HepG2 (cell line): ENCODE measurements around the gene NIFK. TPM values are rescaled to one million over a fixed set of nuclear protein-coding genes. Genes with fewer than 3 reads are reported as not detected.

Experiments
- ATF7-NPFF ChIP-seq: sonication (generic); formaldehyde crosslinking; IDR thresholded peaks from 2 replicates; pipeline ENCODE4 v1.8.1; 2023; ENCODE audit warnings: mild to moderate bottlenecking, low read depth, missing genetic modification reagents, moderate library complexity
- CENPT ChIP-seq: sonication (generic); formaldehyde crosslinking; IDR thresholded peaks from 2 replicates; pipeline ENCODE4 v1.8.0; 2022; ENCODE audit warnings: low read depth, mild to moderate bottlenecking, moderate library complexity, missing genetic modification reagents
- FOXM1 ChIP-seq: sonication (generic); formaldehyde crosslinking; IDR thresholded peaks from 2 replicates; pipeline ENCODE4 v1.5.0; 2020; ENCODE audit warnings: missing genetic modification reagents
- HNRNPLL ChIP-seq: fragments of 200-400 bp; formaldehyde crosslinking; IDR thresholded peaks from 2 replicates; pipeline ENCODE4 v1.6.1; 2017; ENCODE audit warnings: mild to moderate bottlenecking, low read depth, low read length; ENCODE audit not compliant: poor library complexity, severe bottlenecking
- IRX3 ChIP-seq: sonication (generic); formaldehyde crosslinking; IDR thresholded peaks from 2 replicates; pipeline ENCODE4 v1.8.1; 2023; ENCODE audit warnings: mild to moderate bottlenecking, low read depth, missing genetic modification reagents, borderline replicate concordance
- KLF6 ChIP-seq: IDR thresholded peaks from 2 replicates; pipeline ENCODE4 v1.8.0; 2016; ENCODE audit warnings: missing biosample characterization, missing genetic modification reagents
- KMT2A ChIP-seq: sonication (generic); formaldehyde crosslinking; IDR thresholded peaks from 2 replicates; pipeline ENCODE4 v1.4.0; 2020; ENCODE audit warnings: missing genetic modification reagents
- NCOA2 ChIP-seq: sonication (generic); formaldehyde crosslinking; IDR thresholded peaks from 2 replicates; pipeline ENCODE4 v1.8.0; 2022; ENCODE audit warnings: inconsistent platforms
- STAG1 ChIP-seq: sonication (generic); formaldehyde crosslinking; IDR thresholded peaks from 2 replicates; pipeline ENCODE4 v1.4.0; 2020; ENCODE audit warnings: missing genetic modification reagents
- ZFP82 ChIP-seq: sonication (generic); formaldehyde crosslinking; IDR thresholded peaks from 2 replicates; pipeline ENCODE4 v1.5.1; 2020; ENCODE audit warnings: mild to moderate bottlenecking, missing genetic modification reagents, borderline replicate concordance
- ZNF124 ChIP-seq: sonication (generic); formaldehyde crosslinking; IDR thresholded peaks from 2 replicates; pipeline ENCODE4 v1.4.0; 2020; ENCODE audit warnings: missing genetic modification reagents
- ZNF17 ChIP-seq: sonication (generic); formaldehyde crosslinking; IDR thresholded peaks from 2 replicates; pipeline ENCODE4 v1.5.0; 2020; ENCODE audit warnings: mild to moderate bottlenecking, missing genetic modification reagents
- ZNF292 ChIP-seq: sonication (generic); formaldehyde crosslinking; IDR thresholded peaks from 2 replicates; pipeline ENCODE4 v1.8.1; 2022; ENCODE audit warnings: mild to moderate bottlenecking, low read depth, missing genetic modification reagents, borderline replicate concordance
- ZNF674 ChIP-seq: sonication (generic); formaldehyde crosslinking; IDR thresholded peaks from 2 replicates; pipeline ENCODE4 v1.5.0; 2020; ENCODE audit warnings: low read depth, mild to moderate bottlenecking, missing genetic modification reagents
- ZNF878 ChIP-seq: sonication (generic); formaldehyde crosslinking; IDR thresholded peaks from 2 replicates; pipeline ENCODE4 v1.8.1; 2023; ENCODE audit warnings: mild to moderate bottlenecking, missing genetic modification reagents, moderate library complexity
- ZSCAN31 ChIP-seq: sonication (generic); formaldehyde crosslinking; IDR thresholded peaks from 2 replicates; pipeline ENCODE4 v1.5.0; 2020; ENCODE audit warnings: low read depth, mild to moderate bottlenecking, missing genetic modification reagents
- polyA plus RNA-seq, 8 experiments: library from polyadenylated mRNA; depleted of rRNA in 3 of 8; stranded (reverse) in 7 of 8; unstranded in 1 of 8; fragments of >200 nt; fragmentation: Illumina TruSeq in 4 of 8; extraction: Trizol in 4 of 8; gene quantifications; 2 replicates each; pipeline versions ENCODE4 v1.2.1 to v1.2.3, GENCODE V29; 2011 to 2016; ENCODE audit warnings: low read depth in 4 of 8, missing spikeins in 1 of 8, mixed read lengths in 1 of 8; ENCODE audit not compliant: insufficient read depth in 1 of 8
- total RNA-seq, 5 experiments: library from RNA; depleted of rRNA; stranded (reverse); fragments of >200 nt; fragmentation: Illumina TruSeq; extraction: Trizol; gene quantifications; 2 replicates each; pipeline ENCODE4 v1.2.3, GENCODE V29; 2016; ENCODE audit warnings: low read depth in 1 of 5
- TF ChIP-seq, protein P1 (sequence below): IDR thresholded peaks from 2 replicates; pipeline ENCODE4 v1.6.1; 2016; ENCODE audit warnings: control low read depth
- TF ChIP-seq, protein P2 (sequence below): sonication (generic); formaldehyde crosslinking; IDR thresholded peaks from 2 replicates; pipeline ENCODE4 v1.4.0; 2020; ENCODE audit warnings: missing genetic modification reagents
- TF ChIP-seq, protein P3 (sequence below): sonication (generic); formaldehyde crosslinking; IDR thresholded peaks from 2 replicates; pipeline ENCODE4 v1.5.0; 2020; ENCODE audit warnings: mild to moderate bottlenecking, missing genetic modification reagents, moderate library complexity
- TF ChIP-seq, protein P4 (sequence below): sonication (generic); formaldehyde crosslinking; IDR thresholded peaks from 2 replicates; pipeline ENCODE4 v1.5.1; 2020; ENCODE audit warnings: missing genetic modification reagents, mild to moderate bottlenecking, borderline replicate concordance
- TF ChIP-seq, protein P5 (sequence below): IDR thresholded peaks from 2 replicates; pipeline ENCODE4 v1.6.1; 2016
- TF ChIP-seq, protein P6 (sequence below): sonication (generic); formaldehyde crosslinking; IDR thresholded peaks from 2 replicates; pipeline ENCODE4 v1.5.0; 2020; ENCODE audit warnings: missing genetic modification reagents, mild to moderate bottlenecking, borderline replicate concordance
- TF ChIP-seq, protein P7 (sequence below): sonication (generic); formaldehyde crosslinking; IDR thresholded peaks from 2 replicates; pipeline ENCODE4 v1.4.0; 2020; ENCODE audit warnings: mild to moderate bottlenecking, missing genetic modification reagents

Gene NIFK
- total and polyA plus RNA-seq, 2 of the 13 experiments (the other 11 are each of a cell fraction or from before 2014, with no cell fraction given), result 19.6 to 105 TPM

DNA sequence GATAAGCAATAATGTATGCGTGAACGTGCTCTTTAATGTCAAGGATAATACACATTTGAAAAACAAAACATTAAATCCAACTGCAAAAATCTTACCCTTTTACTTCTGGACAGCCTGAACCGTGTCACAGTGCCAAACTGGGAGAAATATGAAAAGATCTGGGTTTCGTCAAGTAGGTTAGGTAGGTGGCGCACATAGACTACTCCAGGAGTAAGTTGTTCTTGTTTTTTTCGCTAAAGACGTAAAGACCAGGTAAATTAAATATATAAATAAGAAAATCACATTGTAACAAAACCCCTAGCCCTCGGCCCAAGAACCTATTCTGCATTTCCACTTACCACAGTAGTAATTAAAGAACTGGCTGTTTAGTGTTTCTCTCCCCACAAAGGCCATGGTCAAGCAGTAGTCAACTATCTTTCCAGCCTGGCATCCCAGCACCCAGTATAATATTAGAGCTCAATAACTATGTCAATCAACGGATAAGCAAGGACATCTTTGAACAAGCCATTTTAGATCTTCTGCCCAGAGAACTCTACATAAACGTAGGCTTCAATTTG is 1.1 kb downstream of the NIFK start (continued):
- TF ChIP-seq, protein P1, sequence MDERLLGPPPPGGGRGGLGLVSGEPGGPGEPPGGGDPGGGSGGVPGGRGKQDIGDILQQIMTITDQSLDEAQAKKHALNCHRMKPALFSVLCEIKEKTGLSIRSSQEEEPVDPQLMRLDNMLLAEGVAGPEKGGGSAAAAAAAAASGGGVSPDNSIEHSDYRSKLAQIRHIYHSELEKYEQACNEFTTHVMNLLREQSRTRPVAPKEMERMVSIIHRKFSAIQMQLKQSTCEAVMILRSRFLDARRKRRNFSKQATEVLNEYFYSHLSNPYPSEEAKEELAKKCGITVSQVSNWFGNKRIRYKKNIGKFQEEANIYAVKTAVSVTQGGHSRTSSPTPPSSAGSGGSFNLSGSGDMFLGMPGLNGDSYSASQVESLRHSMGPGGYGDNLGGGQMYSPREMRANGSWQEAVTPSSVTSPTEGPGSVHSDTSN (CRISPR knock-in tag), result no peak
- no peak for TF ChIP-seq NCOA2
- TF ChIP-seq ZNF292 (CRISPR knock-in tag), result no peak
- TF ChIP-seq, protein P2, sequence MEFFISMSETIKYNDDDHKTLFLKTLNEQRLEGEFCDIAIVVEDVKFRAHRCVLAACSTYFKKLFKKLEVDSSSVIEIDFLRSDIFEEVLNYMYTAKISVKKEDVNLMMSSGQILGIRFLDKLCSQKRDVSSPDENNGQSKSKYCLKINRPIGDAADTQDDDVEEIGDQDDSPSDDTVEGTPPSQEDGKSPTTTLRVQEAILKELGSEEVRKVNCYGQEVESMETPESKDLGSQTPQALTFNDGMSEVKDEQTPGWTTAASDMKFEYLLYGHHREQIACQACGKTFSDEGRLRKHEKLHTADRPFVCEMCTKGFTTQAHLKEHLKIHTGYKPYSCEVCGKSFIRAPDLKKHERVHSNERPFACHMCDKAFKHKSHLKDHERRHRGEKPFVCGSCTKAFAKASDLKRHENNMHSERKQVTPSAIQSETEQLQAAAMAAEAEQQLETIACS (CRISPR knock-in tag), result no peak
- TF ChIP-seq ZNF17, result no peak
- no peak for TF ChIP-seq CENPT
- TF ChIP-seq, protein P3, sequence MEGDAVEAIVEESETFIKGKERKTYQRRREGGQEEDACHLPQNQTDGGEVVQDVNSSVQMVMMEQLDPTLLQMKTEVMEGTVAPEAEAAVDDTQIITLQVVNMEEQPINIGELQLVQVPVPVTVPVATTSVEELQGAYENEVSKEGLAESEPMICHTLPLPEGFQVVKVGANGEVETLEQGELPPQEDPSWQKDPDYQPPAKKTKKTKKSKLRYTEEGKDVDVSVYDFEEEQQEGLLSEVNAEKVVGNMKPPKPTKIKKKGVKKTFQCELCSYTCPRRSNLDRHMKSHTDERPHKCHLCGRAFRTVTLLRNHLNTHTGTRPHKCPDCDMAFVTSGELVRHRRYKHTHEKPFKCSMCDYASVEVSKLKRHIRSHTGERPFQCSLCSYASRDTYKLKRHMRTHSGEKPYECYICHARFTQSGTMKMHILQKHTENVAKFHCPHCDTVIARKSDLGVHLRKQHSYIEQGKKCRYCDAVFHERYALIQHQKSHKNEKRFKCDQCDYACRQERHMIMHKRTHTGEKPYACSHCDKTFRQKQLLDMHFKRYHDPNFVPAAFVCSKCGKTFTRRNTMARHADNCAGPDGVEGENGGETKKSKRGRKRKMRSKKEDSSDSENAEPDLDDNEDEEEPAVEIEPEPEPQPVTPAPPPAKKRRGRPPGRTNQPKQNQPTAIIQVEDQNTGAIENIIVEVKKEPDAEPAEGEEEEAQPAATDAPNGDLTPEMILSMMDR (CRISPR knock-in tag), result peak; percentile 47
- no peak for TF ChIP-seq ZNF674 (CRISPR knock-in tag)
- TF ChIP-seq ATF7-NPFF (CRISPR knock-in tag), result no peak
- TF ChIP-seq, protein P4, sequence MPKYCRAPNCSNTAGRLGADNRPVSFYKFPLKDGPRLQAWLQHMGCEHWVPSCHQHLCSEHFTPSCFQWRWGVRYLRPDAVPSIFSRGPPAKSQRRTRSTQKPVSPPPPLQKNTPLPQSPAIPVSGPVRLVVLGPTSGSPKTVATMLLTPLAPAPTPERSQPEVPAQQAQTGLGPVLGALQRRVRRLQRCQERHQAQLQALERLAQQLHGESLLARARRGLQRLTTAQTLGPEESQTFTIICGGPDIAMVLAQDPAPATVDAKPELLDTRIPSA (CRISPR knock-in tag), result no peak
- no peak for TF ChIP-seq FOXM1 (CRISPR knock-in tag)
- TF ChIP-seq ZNF124, result no peak
- peak; percentile 78 for TF ChIP-seq HNRNPLL
- no peak for TF ChIP-seq ZSCAN31 (CRISPR knock-in tag)
- peak; percentile 55 for TF ChIP-seq STAG1 (CRISPR knock-in tag)
- TF ChIP-seq, protein P5, sequence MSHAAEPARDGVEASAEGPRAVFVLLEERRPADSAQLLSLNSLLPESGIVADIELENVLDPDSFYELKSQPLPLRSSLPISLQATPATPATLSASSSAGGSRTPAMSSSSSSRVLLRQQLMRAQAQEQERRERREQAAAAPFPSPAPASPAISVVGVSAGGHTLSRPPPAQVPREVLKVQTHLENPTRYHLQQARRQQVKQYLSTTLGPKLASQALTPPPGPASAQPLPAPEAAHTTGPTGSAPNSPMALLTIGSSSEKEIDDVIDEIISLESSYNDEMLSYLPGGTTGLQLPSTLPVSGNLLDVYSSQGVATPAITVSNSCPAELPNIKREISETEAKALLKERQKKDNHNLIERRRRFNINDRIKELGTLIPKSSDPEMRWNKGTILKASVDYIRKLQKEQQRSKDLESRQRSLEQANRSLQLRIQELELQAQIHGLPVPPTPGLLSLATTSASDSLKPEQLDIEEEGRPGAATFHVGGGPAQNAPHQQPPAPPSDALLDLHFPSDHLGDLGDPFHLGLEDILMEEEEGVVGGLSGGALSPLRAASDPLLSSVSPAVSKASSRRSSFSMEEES (CRISPR knock-in tag), result no peak
- TF ChIP-seq, protein P6, sequence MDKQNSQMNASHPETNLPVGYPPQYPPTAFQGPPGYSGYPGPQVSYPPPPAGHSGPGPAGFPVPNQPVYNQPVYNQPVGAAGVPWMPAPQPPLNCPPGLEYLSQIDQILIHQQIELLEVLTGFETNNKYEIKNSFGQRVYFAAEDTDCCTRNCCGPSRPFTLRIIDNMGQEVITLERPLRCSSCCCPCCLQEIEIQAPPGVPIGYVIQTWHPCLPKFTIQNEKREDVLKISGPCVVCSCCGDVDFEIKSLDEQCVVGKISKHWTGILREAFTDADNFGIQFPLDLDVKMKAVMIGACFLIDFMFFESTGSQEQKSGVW (CRISPR knock-in tag), result no peak
- no peak for TF ChIP-seq KLF6 (CRISPR knock-in tag)
- peak; percentile 49; the same call in 1 of the 2 replicates for TF ChIP-seq KMT2A
- TF ChIP-seq ZNF878, result no peak
- no peak for TF ChIP-seq ZFP82
- no peak for TF ChIP-seq IRX3
- TF ChIP-seq, protein P7, sequence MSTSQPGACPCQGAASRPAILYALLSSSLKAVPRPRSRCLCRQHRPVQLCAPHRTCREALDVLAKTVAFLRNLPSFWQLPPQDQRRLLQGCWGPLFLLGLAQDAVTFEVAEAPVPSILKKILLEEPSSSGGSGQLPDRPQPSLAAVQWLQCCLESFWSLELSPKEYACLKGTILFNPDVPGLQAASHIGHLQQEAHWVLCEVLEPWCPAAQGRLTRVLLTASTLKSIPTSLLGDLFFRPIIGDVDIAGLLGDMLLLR (CRISPR knock-in tag), result no peak
